D341Med (cell line): ENCODE data around the gene SOX15.

Source experiments
- DNase-seq: peaks from one replicate; pipeline ENCODE4 v3.0.0; 2012; ENCODE audit warnings: low spot score

Gene SOX15

DNA sequence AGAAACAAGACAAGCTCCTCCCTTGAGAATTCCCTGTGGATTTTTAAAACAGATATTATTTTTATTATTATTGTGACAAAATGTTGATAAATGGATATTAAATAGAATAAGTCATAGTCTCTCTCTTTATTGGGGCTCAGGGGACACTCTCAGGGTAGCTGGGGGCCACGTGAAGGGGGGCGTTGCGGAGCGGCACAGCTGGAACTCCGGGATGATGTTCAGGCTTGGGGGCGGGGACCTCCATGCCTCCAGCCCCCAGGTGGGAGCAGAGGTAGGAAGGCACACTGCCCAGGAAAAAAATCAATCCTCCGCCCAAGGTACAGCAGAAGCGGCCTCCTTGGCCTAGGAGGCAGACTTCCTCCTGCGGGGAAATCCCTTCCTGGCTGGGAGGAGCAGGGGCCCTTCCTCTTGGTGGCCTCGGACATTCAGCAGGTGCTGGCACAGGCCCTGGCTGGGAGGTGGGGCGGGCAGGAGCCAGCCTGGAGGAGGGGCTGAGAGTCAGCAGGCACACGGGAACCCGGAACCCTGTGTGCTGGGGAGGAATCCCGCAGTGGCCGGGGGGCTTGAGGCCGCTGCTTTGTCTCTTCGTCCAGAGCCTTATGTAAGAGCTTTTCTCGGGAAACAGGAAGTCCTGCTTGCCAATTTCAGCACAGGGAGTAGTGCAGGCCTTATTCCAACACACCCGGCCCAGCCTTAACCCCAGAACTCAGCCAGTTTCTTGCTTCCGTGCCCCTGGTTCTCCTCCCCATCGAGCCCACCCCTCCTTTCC lies 31.9 kb downstream of the SOX15 start:
- no peak for DNase-seq

DNA sequence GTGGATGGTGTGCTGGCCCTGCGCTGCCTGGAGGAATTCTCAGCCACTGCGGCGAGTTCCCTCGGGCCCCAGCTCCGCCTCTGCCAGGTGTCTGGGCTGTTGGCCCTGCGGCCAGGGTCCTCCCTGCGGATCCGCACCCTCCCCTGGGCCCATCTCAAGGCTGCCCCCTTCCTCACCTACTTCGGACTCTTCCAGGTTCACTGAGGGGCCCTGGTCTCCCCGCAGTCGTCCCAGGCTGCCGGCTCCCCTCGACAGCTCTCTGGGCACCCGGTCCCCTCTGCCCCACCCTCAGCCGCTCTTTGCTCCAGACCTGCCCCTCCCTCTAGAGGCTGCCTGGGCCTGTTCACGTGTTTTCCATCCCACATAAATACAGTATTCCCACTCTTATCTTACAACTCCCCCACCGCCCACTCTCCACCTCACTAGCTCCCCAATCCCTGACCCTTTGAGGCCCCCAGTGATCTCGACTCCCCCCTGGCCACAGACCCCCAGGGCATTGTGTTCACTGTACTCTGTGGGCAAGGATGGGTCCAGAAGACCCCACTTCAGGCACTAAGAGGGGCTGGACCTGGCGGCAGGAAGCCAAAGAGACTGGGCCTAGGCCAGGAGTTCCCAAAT lies 32.6 kb downstream of the SOX15 start:
- no peak for DNase-seq

DNA sequence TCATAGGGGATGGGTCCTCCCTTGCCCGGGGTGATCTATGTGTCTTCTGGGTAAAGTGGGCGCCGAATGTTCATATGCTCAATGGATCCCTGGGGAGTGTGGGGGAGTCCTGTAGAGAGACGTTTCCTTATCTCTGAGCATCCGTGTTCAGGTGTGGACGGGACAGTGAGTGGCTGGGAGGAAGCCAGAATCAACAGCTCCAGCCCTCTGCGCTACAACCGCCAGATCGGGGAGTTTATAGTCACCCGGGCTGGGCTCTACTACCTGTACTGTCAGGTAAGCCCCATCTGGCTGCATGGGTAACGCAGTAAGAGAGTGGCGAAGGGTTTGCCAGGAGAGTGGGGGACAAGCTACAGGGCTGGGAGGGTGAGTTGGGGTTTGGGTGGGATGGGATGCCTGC lies 33.3 kb downstream of the SOX15 start:
- DNase-seq, result no peak

DNA sequence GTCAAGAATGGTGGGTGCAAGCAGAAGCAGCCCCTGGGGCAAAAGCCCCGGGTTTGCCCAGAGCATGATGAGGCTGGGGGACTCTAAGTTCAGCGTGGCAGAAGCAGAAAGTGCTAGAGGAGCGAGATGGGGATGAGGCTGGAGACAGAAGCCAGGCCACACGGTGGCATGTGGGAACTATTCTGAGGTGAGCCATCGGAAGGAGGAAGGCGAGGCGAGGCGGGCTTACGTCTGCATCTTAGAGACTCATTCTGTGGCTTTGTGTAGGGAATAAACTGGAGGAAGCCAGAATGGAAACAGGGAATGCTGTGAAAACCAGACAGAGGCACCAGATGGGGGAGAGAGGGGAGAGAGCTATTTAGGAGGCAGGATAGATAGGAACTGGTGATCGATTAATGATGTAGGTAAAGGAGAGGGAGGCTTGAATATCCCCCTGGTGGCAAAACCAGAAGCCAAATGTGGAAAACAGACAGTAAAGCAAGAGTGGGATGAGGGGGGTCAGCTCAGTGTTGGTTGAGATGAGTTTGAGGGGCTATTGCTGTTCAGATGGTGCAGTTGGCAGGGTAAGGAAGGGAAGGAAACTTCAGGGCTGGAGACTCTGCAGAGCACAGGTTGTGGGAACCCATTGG lies 34.5 kb downstream of the SOX15 start:
- DNase-seq, result no peak

DNA sequence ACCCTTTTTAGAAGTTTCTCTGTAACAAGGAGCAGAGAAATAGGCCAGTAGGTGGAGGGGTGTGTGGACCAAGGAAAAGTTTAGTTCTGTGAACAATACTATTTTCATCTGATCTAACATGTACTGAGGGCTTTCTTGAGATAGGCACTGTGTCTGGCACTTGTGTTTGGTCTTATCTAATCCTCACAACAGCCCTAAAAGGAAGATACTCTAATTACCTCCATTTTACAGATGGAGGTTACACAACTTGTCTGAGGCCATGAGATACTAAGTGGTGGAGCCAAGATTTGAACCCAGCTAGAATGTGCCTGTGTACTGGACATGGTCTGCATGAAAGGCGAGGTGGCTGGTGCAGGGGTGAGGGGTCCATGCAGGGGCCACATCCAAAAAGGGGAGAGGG lies 36.5 kb downstream of the SOX15 start:
- no peak for DNase-seq

DNA sequence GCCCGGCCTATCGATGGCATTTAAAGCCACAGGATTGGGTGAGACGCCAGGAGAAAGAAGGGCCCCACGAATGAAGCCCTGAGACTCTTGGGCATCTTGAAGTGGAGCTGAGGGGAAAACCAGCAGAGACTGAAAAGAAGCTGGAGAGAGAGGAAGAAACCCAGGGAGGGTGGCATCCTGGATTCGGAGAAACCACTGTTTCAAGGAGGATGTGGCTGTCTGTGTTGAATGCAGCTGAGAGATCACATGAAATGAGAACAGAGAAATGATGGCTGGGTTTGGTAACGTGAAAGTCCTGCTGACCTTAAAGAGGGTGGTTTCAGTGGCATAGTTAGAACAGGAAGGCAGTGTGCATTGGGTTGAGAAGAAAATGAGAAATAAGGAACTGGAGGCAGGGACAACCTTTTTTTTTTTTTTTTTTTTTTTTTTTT lies 37.3 kb downstream of the SOX15 start:
- DNase-seq, result no peak

DNA sequence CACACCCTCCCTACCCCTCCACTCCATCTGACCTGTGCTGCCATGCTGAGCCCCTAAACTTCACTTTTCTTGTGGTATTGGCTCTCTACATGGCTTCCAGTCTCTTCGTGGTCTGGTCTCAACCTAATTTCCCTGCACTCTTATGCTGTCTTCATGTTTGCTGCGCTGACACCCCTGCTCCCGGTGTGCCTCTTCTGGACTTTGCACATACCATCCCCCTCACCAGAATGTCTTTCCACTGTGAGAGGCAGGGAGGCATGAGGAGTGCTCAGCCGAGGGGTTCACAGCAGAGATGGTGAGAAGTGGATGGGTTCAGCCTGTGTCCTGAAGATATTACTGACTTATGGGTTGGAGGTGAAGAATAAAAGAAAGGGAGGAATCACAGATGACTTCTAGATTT lies 38.5 kb downstream of the SOX15 start:
- no peak for DNase-seq

DNA sequence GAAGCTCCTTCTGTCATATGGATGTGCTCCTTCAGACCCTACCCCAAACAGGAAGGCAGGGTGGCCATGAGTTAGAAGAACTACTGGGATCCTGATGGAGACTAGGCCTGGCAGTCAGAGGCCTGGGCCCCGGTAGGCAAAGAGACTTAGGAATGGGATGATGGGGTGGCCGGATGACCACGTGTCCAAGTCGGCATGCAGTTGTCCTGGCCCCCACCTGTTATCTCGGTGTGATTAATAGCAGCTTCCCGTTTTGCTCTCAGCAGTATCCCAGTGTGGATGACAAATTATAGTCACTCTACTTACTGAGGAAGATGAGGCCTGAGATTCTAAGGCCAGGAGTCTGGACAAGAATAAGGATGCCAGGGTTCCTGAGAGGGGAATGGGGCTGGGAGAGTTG lies 39.5 kb downstream of the SOX15 start:
- no peak for DNase-seq

DNA sequence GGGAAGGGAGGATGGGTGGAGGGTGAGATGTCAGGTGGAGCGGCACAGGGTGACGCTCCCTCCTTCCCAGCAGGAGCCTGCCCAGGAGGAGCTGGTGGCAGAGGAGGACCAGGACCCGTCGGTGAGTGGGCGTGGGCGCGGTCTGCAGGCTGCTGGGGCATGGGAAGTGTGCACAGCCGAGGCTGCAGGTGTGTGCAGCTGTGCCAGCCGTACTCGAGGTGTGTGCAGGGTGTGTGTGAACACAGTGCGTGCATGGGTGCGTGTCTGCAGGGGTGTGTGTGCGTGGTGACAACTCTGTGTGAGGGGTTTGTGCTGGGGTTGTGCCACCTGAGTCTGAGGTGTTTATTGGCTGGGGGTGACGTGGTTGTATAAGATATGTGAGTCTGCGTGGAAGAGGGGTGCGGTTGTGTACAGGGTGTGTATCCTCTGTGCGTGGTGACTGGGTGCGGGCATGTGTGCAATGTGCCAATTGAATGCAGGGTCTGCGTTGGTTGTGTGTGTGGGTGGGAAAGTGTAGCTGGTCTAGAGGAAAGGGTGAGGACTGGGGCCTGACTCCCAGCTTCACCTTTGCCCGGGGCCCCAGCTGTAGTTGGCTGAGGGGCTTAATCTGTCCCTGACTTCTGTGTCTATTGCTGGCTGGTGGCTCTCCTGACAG lies 40.4 kb downstream of the SOX15 start:
- DNase-seq, result no peak

DNA sequence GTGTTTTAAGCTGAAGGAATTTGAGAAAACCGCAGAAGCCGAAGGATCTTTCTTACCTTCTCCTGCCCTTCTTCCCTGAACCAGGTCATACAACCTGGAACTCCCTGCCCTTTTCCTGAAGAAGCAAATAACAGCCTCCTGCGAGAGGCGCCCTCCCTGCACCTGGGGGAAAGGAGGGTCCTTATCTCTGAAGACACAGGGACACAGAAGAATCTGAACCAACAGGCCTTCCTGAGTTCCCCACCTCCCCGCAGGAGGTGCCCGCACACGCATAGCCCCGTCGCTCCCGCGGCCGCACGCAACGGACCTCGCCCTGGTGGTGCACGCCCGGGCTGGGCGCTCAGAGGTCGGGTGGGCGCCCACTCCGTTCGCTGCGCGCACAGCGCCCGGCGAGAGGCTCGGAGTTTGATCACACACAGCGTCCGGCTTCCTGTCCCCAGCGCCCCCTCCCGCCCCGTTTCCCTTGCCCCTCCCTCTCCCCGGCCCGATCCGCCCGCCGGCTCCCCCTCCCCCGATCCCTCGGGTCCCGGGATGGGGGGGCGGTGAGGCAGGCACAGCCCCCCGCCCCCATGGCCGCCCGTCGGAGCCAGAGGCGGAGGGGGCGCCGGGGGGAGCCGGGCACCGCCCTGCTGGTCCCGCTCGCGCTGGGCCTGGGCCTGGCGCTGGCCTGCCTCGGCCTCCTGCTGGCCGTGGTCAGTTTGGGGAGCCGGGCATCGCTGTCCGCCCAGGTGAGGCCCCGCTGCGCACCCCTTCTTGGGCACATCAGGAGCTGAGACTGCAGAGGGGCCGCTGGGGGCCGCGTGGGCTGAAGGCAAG lies 41.1 kb downstream of the SOX15 start, which contains the start of gene TNFSF12:
Gene TNFSF12 (plus strand): TSS at position 474 of the 816 bp plus-strand sequence. CDS start 96 bp downstream, at position 570.
- DNase-seq, result no peak

DNA sequence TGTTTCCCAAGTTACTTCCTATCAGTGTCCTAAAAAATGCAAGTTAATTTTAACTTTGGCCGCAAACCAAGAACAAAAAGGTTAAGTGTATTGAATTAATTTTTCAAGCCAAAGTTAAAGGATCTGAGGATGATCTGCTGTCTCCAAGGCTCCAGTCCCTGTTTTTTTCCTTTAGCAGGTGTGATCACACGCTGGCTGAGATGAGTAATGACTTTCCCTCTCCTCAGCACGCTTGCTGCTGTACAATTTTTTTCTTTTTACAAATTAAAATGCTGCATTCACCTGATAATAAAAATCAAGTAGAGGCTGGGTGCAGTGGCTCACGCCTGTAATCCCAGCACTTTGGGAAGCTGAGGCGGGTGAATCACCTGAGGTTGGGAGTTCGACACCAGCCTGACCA lies 45.0 kb downstream of the SOX15 start:
- DNase-seq, result no peak

DNA sequence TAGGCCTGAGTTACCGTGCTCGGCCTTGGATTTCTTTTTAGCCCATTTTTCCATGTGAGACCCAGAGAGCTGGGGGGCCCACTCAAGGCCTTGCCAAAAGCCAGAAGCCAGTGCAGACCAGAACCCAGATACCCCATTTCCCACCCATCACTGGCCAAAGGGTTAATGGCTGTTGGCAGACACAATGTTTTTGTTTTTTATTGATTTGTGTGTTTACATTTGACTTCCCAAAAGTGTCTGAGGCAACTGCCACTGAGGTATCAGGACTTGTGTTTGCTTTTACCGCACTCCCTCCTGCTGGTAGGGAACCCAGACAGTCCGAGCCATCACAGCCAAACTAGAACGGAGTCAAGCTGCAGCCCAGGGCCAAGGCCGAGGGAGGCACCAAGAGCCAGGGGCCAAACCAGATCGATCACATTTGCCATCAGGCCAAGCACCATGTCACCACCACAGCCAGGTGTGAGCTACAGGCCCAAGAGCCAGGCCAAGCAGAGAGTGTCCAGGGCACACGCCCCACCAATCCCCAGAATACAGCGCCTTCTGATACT lies 48.7 kb downstream of the SOX15 start:
- DNase-seq, result no peak

DNA sequence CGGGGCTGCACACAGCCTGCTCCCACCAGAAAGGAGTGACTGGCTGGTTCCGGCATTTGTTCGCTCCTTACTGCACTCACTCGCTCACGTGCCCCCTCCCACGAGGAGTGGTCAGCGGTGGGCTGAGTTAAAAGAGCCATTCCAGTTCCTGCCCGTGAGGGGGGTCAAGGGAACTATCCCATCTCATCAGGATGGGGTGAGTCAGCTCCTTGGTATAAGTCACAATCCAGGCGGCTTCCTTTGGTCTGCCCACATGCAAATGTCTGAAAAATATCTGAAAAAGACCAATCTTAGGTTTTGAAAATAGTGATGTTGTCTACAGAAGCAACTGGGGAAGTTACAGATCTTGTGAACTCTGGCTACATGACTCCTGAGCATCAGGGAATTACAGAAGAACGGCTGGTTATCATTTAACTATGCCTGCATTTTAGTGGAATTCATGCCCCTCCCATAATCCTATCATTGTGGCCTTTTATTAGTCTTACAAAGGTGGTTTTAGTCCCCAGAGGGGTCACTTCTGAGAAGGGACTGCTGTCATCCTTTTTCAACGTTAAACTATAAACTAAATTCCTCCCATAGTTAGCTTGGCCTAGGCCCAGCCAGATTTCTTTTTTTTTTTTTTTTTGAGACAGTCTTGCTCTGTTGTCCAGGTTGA lies 50.9 kb downstream of the SOX15 start:
- no peak for DNase-seq
